Raji (cell line): Measurements from ENCODE around the gene MUC5AC.

Experiments used
- POLR2A ChIP-seq: IDR thresholded peaks from 2 replicates; pipeline ENCODE4 v1.6.1; 2011; ENCODE audit warnings: low read depth, low read length, control low read depth; ENCODE audit not compliant: insufficient read depth

MUC5AC gene

GRCh38 chr11:1219834-1220815 lies 62.4 kb downstream of the MUC5AC start:
- TF ChIP-seq POLR2A = no peak

GRCh38 chr11:1220941-1221721 lies 63.4 kb downstream of the MUC5AC start:
- no peak for TF ChIP-seq POLR2A

GRCh38 chr11:1221848-1222311 lies 64.1 kb downstream of the MUC5AC start:
- TF ChIP-seq POLR2A = no peak

GRCh38 chr11:1222491-1223345 lies 65.0 kb downstream of the MUC5AC start, which contains the start of gene MUC5B:
Gene MUC5B (plus strand): TSS chr11:1223066. CDS start chr11:1223124, 58 bp downstream.
- no peak for TF ChIP-seq POLR2A

GRCh38 chr11:1223346-1224110 lies 65.8 kb downstream of the MUC5AC start:
- TF ChIP-seq POLR2A = no peak

GRCh38 chr11:1224111-1224490 lies 66.3 kb downstream of the MUC5AC start:
- TF ChIP-seq POLR2A = no peak

- TF ChIP-seq POLR2A = no peak
These were observed 67.0 kb downstream of the MUC5AC start for GRCh38 chr11:1224491-1225385.

- TF ChIP-seq POLR2A = no peak
These were observed 67.9 kb downstream of the MUC5AC start for GRCh38 chr11:1225386-1226225.

- TF ChIP-seq POLR2A = no peak
These were observed 68.7 kb downstream of the MUC5AC start for GRCh38 chr11:1226226-1226985.

GRCh38 chr11:1226986-1227550 lies 69.3 kb downstream of the MUC5AC start:
- no peak for TF ChIP-seq POLR2A

- TF ChIP-seq POLR2A = no peak
These were observed 69.9 kb downstream of the MUC5AC start for GRCh38 chr11:1227551-1228100.
